ENCODE measurements around the gene VSTM4. TPM values are rescaled to one million over a fixed set of nuclear protein-coding genes. Genes with fewer than 3 reads are reported as not detected.

Gene VSTM4
- total RNA-seq, 1 experiment from 2014 or later, result 0.13 TPM

DNA sequence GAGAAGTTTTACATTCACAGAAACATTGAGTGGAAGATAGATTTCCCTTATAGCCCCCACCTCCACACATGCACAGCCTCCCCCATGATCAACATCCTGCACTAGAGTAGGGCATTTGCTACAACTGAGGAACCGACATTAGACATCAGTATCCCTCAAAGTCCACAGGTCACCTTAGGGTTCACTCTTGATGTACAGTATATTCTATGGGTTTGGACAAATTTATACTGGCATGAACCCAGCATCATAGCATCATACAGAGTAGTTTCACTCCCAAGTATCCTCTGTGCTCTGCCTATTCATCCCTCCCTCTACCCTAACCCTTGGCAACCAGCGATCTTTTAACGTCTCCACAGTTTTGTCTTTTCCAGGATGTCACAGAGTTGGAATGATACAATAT is 64.4 kb downstream of the VSTM4 start:
- Histone ChIP-seq H3K27ac (ENCODE audit: low read length) (no peak overlapping the region), H3K4me1 (ENCODE audit: control insufficient read depth, insufficient read depth, low read length) (no peaks in the 10 kb centered on the region), H3K27me3 (ENCODE audit: control insufficient read depth, insufficient read depth, low read length) (peaks cover 13% of the 10 kb centered on the region), H3K36me3 (ENCODE audit: control insufficient read depth, insufficient read depth, low read length) (no peaks in the 10 kb centered on the region), H3K9me3 (ENCODE audit: control insufficient read depth, insufficient read depth, low read depth, low read length) (no peaks in the 10 kb centered on the region), H3K4me3 (ENCODE audit: low read depth in 2 of 2, low read length in 2 of 2) (no peak overlapping the region)
- ATAC-seq (no peak), DNase-seq (ENCODE audit: low read depth, low spot score) (no peak)
- POLR2A ChIA-PET, result no interaction called here
- in situ Hi-C loops (cut with HindIII; ENCODE audit: low pct_unique_long_range_greater_than_20kb, low sequenced_read_pairs) (no loop called here), intact Hi-C loops (cut with micrococcal nuclease; ENCODE audit: unreplicated experiment) (no loop called here)
- no TSS peak for BruUV-seq (replicated peaks)
- CTCF ChIA-PET, result no interaction called here
- TF ChIP-seq SIN3A (IDR thresholded peaks at IDR 0.05; ENCODE audit: borderline replicate concordance, insufficient read depth, low read depth, low read length) (no peak), POLR2AphosphoS5 (IDR thresholded peaks at IDR 0.05; ENCODE audit: low read depth, low read length) (no peak), REST (IDR thresholded peaks at IDR 0.05; ENCODE audit: insufficient read depth in 1 of 2, low read depth in 2 of 2, low read length in 1 of 2) (no peak), TCF7L2 (IDR thresholded peaks at IDR 0.05; ENCODE audit: low read depth, low read length) (no peak)
- TF ChIP-seq, protein P1, sequence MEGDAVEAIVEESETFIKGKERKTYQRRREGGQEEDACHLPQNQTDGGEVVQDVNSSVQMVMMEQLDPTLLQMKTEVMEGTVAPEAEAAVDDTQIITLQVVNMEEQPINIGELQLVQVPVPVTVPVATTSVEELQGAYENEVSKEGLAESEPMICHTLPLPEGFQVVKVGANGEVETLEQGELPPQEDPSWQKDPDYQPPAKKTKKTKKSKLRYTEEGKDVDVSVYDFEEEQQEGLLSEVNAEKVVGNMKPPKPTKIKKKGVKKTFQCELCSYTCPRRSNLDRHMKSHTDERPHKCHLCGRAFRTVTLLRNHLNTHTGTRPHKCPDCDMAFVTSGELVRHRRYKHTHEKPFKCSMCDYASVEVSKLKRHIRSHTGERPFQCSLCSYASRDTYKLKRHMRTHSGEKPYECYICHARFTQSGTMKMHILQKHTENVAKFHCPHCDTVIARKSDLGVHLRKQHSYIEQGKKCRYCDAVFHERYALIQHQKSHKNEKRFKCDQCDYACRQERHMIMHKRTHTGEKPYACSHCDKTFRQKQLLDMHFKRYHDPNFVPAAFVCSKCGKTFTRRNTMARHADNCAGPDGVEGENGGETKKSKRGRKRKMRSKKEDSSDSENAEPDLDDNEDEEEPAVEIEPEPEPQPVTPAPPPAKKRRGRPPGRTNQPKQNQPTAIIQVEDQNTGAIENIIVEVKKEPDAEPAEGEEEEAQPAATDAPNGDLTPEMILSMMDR (IDR thresholded peaks at IDR 0.05), result no peak

DNA sequence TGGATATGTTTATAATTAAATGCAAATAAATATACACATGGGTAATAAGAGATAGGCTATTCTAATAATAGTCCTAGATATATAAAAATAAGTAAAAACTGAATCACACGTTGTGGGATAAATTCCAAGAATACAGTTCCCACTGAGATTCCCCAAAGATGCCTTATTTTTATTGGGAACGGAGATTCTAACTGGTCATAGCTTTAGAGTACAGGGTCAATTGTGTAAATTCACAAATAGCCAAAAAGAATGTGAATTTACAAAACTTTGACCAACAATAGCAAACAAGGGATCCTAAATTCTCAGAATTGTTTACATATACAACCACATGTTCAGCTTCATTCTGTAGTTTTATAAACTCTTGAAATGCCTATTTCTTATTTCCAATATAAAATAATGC is 65.0 kb downstream of the VSTM4 start:
- DNase-seq (ENCODE audit: low read depth, low spot score) (no peak), ATAC-seq (no peak)
- POLR2A ChIA-PET, result no interaction called here
- in situ Hi-C loops (cut with HindIII; ENCODE audit: low pct_unique_long_range_greater_than_20kb, low sequenced_read_pairs), result no loop called here
- Histone ChIP-seq H3K36me3 (ENCODE audit: control insufficient read depth, insufficient read depth, low read length) (no peaks in the 10 kb centered on the region), H3K27me3 (ENCODE audit: control insufficient read depth, insufficient read depth, low read length) (peaks cover 13% of the 10 kb centered on the region), H3K4me3 (ENCODE audit: low read depth in 2 of 2, low read length in 2 of 2) (no peak overlapping the region), H3K4me1 (ENCODE audit: control insufficient read depth, insufficient read depth, low read length) (no peaks in the 10 kb centered on the region), H3K27ac (ENCODE audit: low read length) (no peak overlapping the region), H3K9me3 (ENCODE audit: control insufficient read depth, insufficient read depth, low read depth, low read length) (no peaks in the 10 kb centered on the region)
- intact Hi-C loops (cut with micrococcal nuclease; ENCODE audit: unreplicated experiment), result no loop called here
- CTCF ChIA-PET, result no interaction called here
- no TSS peak for BruUV-seq (replicated peaks)
- no peak for TF ChIP-seq POLR2AphosphoS5 (IDR thresholded peaks at IDR 0.05; ENCODE audit: low read depth, low read length)
- TF ChIP-seq, protein P1 (IDR thresholded peaks at IDR 0.05), result no peak
- no peak for TF ChIP-seq REST (IDR thresholded peaks at IDR 0.05; ENCODE audit: insufficient read depth in 1 of 2, low read depth in 2 of 2, low read length in 1 of 2)
- TF ChIP-seq SIN3A (IDR thresholded peaks at IDR 0.05; ENCODE audit: borderline replicate concordance, insufficient read depth, low read depth, low read length), result no peak
- no peak for TF ChIP-seq TCF7L2 (IDR thresholded peaks at IDR 0.05; ENCODE audit: low read depth, low read length)
